Eye (tissue), 1 donor: Measurements from ENCODE around the gene CLEC11A.
A peak's percentile ranks its signal among the peaks of the same experiment; 100 is the strongest.
"Not testable (repeated sequence)": the region's sequence is repeated elsewhere in the genome, so short reads cannot be mapped to it uniquely, and the experiment has no call there.

Experiments
- DNase-seq: peaks from one replicate; pipeline ENCODE4 v3.0.0-alpha.2; 2015

Gene CLEC11A

GRCh38 chr19:50723735-50724521, 764 bp downstream of the CLEC11A start:
- no peak for DNase-seq

GRCh38 chr19:50724522-50725217, 1.5 kb downstream of the CLEC11A start:
- DNase-seq: peak; percentile 100

GRCh38 chr19:50725218-50725910, 2.2 kb downstream of the CLEC11A start:
- no peak for DNase-seq

- no peak for DNase-seq
These were observed 2.7 kb downstream of the CLEC11A start for GRCh38 chr19:50725911-50726230.

- DNase-seq: peak; percentile 94
These were observed 5.0 kb downstream of the CLEC11A start for GRCh38 chr19:50728084-50728737.

- DNase-seq: no peak
These were observed 6.7 kb downstream of the CLEC11A start for GRCh38 chr19:50729894-50730293.

GRCh38 chr19:50735869-50736268, 12.7 kb downstream of the CLEC11A start:
- DNase-seq: no peak

GRCh38 chr19:50736338-50736737, 13.2 kb downstream of the CLEC11A start:
- DNase-seq: no peak

GRCh38 chr19:50739132-50739913, 16.2 kb downstream of the CLEC11A start:
- no peak for DNase-seq

- DNase-seq: no peak
These were observed 16.8 kb downstream of the CLEC11A start for GRCh38 chr19:50739914-50740426.

- DNase-seq: no peak
These were observed 18.2 kb downstream of the CLEC11A start for GRCh38 chr19:50741179-50741933.

- DNase-seq: no peak
These were observed 20.4 kb downstream of the CLEC11A start for GRCh38 chr19:50743537-50743936.

GRCh38 chr19:50745221-50745620, 22.1 kb downstream of the CLEC11A start:
- DNase-seq: no peak

- DNase-seq: not testable (repeated sequence)
These were observed 24.0 kb downstream of the CLEC11A start for GRCh38 chr19:50747141-50747540.

GRCh38 chr19:50749490-50749889, 26.3 kb downstream of the CLEC11A start:
- DNase-seq: no peak

- no peak for DNase-seq
These were observed 26.8 kb downstream of the CLEC11A start for GRCh38 chr19:50750010-50750409.

- DNase-seq: no peak
These were observed 30.7 kb downstream of the CLEC11A start for GRCh38 chr19:50753879-50754278.

- not testable (repeated sequence) for DNase-seq
These were observed 33.1 kb downstream of the CLEC11A start for GRCh38 chr19:50756244-50756643.

GRCh38 chr19:50757624-50758023, 34.5 kb downstream of the CLEC11A start:
- DNase-seq: not testable (repeated sequence)

GRCh38 chr19:50759076-50759475, 35.9 kb downstream of the CLEC11A start:
- not testable (repeated sequence) for DNase-seq

- DNase-seq: peak; percentile 56
These were observed 36.7 kb downstream of the CLEC11A start for GRCh38 chr19:50759886-50760285.
